Psoas muscle (tissue), 8 donors: ENCODE data around the gene WDR64. TPM values are rescaled to one million over a fixed set of nuclear protein-coding genes. Genes with fewer than 3 reads are reported as not detected.
A peak's percentile ranks its signal among the peaks of the same experiment; 100 is the strongest.

Source experiments
- ATAC-seq, 4 donors: fragments of 200-7000 bp; cut with Tn5 transposase; one replicate each; pipeline ENCODE4 v1.9.1; 2020; ENCODE audit warnings: moderate library complexity in 3 of 4, mild to moderate bottlenecking in 2 of 4
- DNase-seq, 2 donors: peaks; one replicate each; pipeline ENCODE4 v3.0.0-alpha.2; 2020
- H3K27ac ChIP-seq: fragments of 200-600 bp; one replicate; pipeline ENCODE4 v1.8.0; 2022
- H3K27me3 ChIP-seq, 3 donors: fragments of 200-600 bp in 1 of 3; one replicate each; pipeline versions ENCODE4 v1.6.1 to v1.8.0; 2013 to 2022; ENCODE audit warnings: low read length in 2 of 3, mild to moderate bottlenecking in 2 of 3, moderate library complexity in 1 of 3; ENCODE audit not compliant: insufficient read depth in 3 of 3
- H3K36me3 ChIP-seq, 2 donors: fragments of 200-600 bp in 1 of 2; one replicate each; pipeline versions ENCODE4 v1.6.1 to v1.8.0; 2013 to 2022; ENCODE audit warnings: low read depth in 1 of 2, mild to moderate bottlenecking in 1 of 2, moderate library complexity in 1 of 2; ENCODE audit not compliant: insufficient read depth in 1 of 2
- H3K4me1 ChIP-seq: fragments of 200-600 bp; one replicate; pipeline ENCODE4 v1.8.0; 2022
- H3K4me3 ChIP-seq: fragments of 200-600 bp; one replicate; pipeline ENCODE4 v1.8.0; 2022; ENCODE audit warnings: mild to moderate bottlenecking
- H3K9me3 ChIP-seq: fragments of 200-600 bp; one replicate; pipeline ENCODE4 v1.8.0; 2022
- WGBS, 3 donors: extraction: QIAGEN DNeasy Blood & Tissue Kit; methylation state at CpG; one replicate each; pipeline versions ENCODE4 v1.1.6 to v1.1.7; 2013; 5-methylcytosine and 5-hydroxymethylcytosine counted together
- intact Hi-C, 2 donors: fragments of 100-400 bp; cut with DNase I; formaldehyde crosslinking; loops; one replicate each; pipeline versions ENCODE4 v1.11.0 to v1.14.2; 2022
- polyA plus RNA-seq, 3 donors: library from polyadenylated mRNA; stranded (reverse); fragments of 200-250 nt; gene quantifications; one replicate each; pipeline ENCODE4 v1.2.3, GENCODE V29; 2013
- total RNA-seq, 4 donors: library from RNA; stranded (reverse); fragmentation: NEBNext Ultra II Directional in 2 of 4; extraction: Animal tissue kit (Norgen Biotek cat#: 25700) in 2 of 4; gene quantifications; one replicate each; pipeline versions ENCODE4 v1.2.1 to v1.2.4, GENCODE V29; 2021 to 2023
- TF ChIP-seq, protein P1 (sequence below): fragments of 200-600 bp; IDR thresholded peaks from one replicate; pipeline ENCODE4 v1.8.0; 2022; ENCODE audit warnings: antibody characterized with exemption
- donor health status: healthy with polysubstance abuse.
- donor health status: DM: no; HTN: no; CAD: no; lungs with moderate emphysema.
- donor health status: Bipolar disorder and iron deficiency.
- donor health status: healthy.
- donor health status: DM: yes; HTN: yes; CAD: no.
- donor health status: DM: no; HTN: no; CAD: no.
- donor health status: DM: no; HTN: no; CAD: no.
- donor health status: DM: yes; HTN: yes; CAD: no.

WDR64 gene
- total and polyA plus RNA-seq, 7 donors, result not detected

- Histone ChIP-seq H3K4me3 (no peak overlapping the region), H3K36me3 (no peaks in the 10 kb centered on the region), H3K4me1 (peaks cover 4% of the 10 kb centered on the region), H3K9me3 (no peaks in the 10 kb centered on the region), H3K27me3 (no peaks in the 10 kb centered on the region), H3K27ac (no peak overlapping the region)
- ATAC-seq (no peak), DNase-seq (no peak)
- intact Hi-C loops, result loop anchor here in 1 of 2 donors (5.0 kb wide), 1 partner anchor 95 kb away; the partner anchor contains the start of gene KMO
- 21 to 40% (median 33%) methylated on average over 9 of the region's 9 CpGs for whole genome bisulfite sequencing, 3 donors
- TF ChIP-seq, protein P1, sequence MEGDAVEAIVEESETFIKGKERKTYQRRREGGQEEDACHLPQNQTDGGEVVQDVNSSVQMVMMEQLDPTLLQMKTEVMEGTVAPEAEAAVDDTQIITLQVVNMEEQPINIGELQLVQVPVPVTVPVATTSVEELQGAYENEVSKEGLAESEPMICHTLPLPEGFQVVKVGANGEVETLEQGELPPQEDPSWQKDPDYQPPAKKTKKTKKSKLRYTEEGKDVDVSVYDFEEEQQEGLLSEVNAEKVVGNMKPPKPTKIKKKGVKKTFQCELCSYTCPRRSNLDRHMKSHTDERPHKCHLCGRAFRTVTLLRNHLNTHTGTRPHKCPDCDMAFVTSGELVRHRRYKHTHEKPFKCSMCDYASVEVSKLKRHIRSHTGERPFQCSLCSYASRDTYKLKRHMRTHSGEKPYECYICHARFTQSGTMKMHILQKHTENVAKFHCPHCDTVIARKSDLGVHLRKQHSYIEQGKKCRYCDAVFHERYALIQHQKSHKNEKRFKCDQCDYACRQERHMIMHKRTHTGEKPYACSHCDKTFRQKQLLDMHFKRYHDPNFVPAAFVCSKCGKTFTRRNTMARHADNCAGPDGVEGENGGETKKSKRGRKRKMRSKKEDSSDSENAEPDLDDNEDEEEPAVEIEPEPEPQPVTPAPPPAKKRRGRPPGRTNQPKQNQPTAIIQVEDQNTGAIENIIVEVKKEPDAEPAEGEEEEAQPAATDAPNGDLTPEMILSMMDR, result peak; percentile 46
Measured at GRCh38 chr1:241627453-241628259, 24.4 kb upstream of the WDR64 start.

- peaks cover 4% of the 10 kb centered on the region for H3K4me1 ChIP-seq
- H3K36me3 ChIP-seq, result no peaks in the 10 kb centered on the region
- intact Hi-C loops, result no loop called here
- H3K27ac ChIP-seq, result no peak overlapping the region
- no peak overlapping the region for H3K4me3 ChIP-seq
- TF ChIP-seq, protein P1, result no peak
- ATAC-seq (no peak), DNase-seq (no peak)
- H3K9me3 ChIP-seq, result no peaks in the 10 kb centered on the region
- no peaks in the 10 kb centered on the region for H3K27me3 ChIP-seq
Measured at GRCh38 chr1:241630005-241630404, 22.1 kb upstream of the WDR64 start.

- TF ChIP-seq, protein P1, result no peak
- DNase-seq, result no peak
- Histone ChIP-seq H3K4me3 (no peak overlapping the region), H3K4me1 (peaks cover 4% of the 10 kb centered on the region), H3K27me3 (no peaks in the 10 kb centered on the region), H3K27ac (no peak overlapping the region), H3K36me3 (peaks cover 0 to 5% of the 10 kb centered on the region in 2 donors), H3K9me3 (no peaks in the 10 kb centered on the region)
- ATAC-seq, result no peak
- intact Hi-C loops, result no loop called here
- WGBS, 3 donors, result 98% methylated on average over 1 of the region's 1 CpG
Measured at GRCh38 chr1:241630476-241630875, 21.6 kb upstream of the WDR64 start.

DNA sequence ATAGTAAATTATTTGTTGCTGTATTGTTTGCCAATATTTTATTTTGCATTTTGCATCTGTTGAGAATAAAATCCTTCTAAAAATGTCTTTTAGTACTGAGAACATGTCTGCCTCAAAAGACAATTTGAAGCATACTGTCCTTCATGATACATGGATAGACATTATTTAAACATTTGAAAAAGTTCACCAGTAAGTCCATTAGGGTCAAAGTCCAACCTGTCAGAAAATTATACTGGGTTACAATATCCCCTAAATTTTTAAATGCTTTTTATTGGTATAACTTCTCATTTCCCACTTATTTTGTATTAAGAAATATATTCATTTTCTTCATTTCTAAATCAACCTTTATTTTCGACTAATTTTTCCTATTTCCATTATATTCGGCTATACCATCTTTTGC, 21.2 kb upstream of the WDR64 start:
- Histone ChIP-seq H3K27me3 (no peaks in the 10 kb centered on the region), H3K9me3 (no peaks in the 10 kb centered on the region), H3K4me1 (peaks cover 4% of the 10 kb centered on the region), H3K27ac (no peak overlapping the region), H3K4me3 (no peak overlapping the region), H3K36me3 (peaks cover 0 to 6% of the 10 kb centered on the region in 2 donors)
- WGBS, 3 donors, result 97 to 100% (median 98%) methylated on average over 2 of the region's 2 CpGs
- no peak for ATAC-seq
- no peak for DNase-seq
- TF ChIP-seq, protein P1, result no peak
- intact Hi-C loops, result no loop called here

DNA sequence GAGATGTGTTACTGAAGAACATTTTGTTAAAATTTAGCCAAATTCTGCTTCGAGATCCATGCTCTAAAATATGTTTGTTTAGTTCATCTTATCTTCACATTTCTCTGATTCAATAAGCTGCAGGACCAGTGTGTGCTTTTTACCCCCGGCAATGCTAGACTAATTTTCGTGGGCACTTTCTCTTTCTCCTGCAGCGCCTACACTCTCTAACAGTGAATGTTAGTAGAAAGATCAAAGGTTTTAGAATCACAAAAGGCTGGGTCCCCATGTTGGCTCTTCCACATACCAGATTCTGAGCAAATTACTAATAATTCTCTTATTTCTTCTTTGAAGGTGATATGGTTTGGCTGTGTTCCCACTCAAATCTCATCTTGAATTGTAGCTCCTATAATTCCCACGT, 20.4 kb upstream of the WDR64 start:
- ATAC-seq (no peak), DNase-seq (no peak)
- Histone ChIP-seq H3K27ac (no peak overlapping the region), H3K4me1 (peaks cover 4% of the 10 kb centered on the region), H3K36me3 (peaks cover 0 to 6% of the 10 kb centered on the region in 2 donors), H3K27me3 (no peaks in the 10 kb centered on the region), H3K9me3 (no peaks in the 10 kb centered on the region), H3K4me3 (no peak overlapping the region)
- intact Hi-C loops, result no loop called here
- 90 to 94% (median 90%) methylated on average over 5 of the region's 5 CpGs for WGBS, 3 donors
- TF ChIP-seq, protein P1, result no peak
